Right lobe of liver (tissue), 4 donors: ENCODE measurements around the gene RAB3IL1.

Source experiments
- POLR2A ChIP-seq: fragments of 450-650 bp; IDR thresholded peaks from one replicate; pipeline ENCODE4 v1.6.1; 2017; ENCODE audit warnings: antibody characterized with exemption, mild to moderate bottlenecking
- TF ChIP-seq, protein P1 (sequence below), 4 donors: fragments of 200-600 bp in 3 of 4; fragments of 450-650 bp in 1 of 4; IDR thresholded peaks; one replicate each; pipeline versions ENCODE4 v1.5.1 to v1.8.0; 2016 to 2022; ENCODE audit warnings: antibody characterized with exemption in 4 of 4, mild to moderate bottlenecking in 2 of 4
- donor health status: DM: no; HTN: no; CAD: no.
- donor health status: DM: no; HTN: no; CAD: no.
- donor health status: DM: no; HTN: yes; CAD: no.

DNA sequence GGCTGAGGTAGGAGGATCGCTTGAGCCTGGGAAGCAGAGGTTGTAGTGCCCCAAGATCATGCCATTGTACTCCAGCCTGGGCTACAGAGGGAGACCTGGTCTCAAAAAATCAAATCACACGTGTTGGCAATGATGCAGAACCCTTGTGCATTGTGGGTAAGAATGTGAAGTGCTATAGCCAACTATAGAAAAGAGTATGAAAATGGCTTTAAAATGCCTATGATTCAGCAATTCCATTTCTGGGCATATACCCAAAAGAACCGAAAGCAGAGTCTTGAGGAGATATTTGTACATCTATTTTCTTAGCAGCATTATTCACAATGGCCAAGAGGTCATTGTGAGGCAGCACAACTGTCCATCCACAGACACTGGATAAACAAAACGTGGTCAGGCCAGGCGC, 23.4 kb downstream of the RAB3IL1 start:
- TF ChIP-seq, protein P1, sequence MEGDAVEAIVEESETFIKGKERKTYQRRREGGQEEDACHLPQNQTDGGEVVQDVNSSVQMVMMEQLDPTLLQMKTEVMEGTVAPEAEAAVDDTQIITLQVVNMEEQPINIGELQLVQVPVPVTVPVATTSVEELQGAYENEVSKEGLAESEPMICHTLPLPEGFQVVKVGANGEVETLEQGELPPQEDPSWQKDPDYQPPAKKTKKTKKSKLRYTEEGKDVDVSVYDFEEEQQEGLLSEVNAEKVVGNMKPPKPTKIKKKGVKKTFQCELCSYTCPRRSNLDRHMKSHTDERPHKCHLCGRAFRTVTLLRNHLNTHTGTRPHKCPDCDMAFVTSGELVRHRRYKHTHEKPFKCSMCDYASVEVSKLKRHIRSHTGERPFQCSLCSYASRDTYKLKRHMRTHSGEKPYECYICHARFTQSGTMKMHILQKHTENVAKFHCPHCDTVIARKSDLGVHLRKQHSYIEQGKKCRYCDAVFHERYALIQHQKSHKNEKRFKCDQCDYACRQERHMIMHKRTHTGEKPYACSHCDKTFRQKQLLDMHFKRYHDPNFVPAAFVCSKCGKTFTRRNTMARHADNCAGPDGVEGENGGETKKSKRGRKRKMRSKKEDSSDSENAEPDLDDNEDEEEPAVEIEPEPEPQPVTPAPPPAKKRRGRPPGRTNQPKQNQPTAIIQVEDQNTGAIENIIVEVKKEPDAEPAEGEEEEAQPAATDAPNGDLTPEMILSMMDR (IDR thresholded peaks at IDR 0.05): no peak
- no peak for TF ChIP-seq POLR2A
